Lung (tissue), 12 donors: ENCODE measurements around the gene RHOC. TPM values are rescaled to one million over a fixed set of nuclear protein-coding genes. Genes with fewer than 3 reads are reported as not detected.

ENCODE experiments used
- ATAC-seq: fragments of 200-7000 bp; cut with Tn5 transposase; one replicate; pipeline ENCODE4 v1.9.1; 2020; ENCODE audit warnings: moderate number of reproducible peaks; ENCODE audit not compliant: insufficient read depth, low FRiP score
- DNase-seq, 3 donors: peaks; one replicate each; pipeline ENCODE4 v3.0.0-alpha.2; 2013 to 2017
- H3K27ac ChIP-seq, 2 donors: one replicate each; pipeline ENCODE4 v1.5.1; 2013; ENCODE audit warnings: mild to moderate bottlenecking in 2 of 2, moderate library complexity in 2 of 2, control low read depth in 1 of 2, inconsistent platforms in 1 of 2, low read depth in 1 of 2, low read length in 1 of 2
- H3K27me3 ChIP-seq, 3 donors: one replicate each; pipeline ENCODE4 v1.5.1; 2013; ENCODE audit warnings: low read length in 2 of 3; ENCODE audit not compliant: control insufficient read depth in 3 of 3, insufficient read depth in 3 of 3
- H3K36me3 ChIP-seq, 4 donors: one replicate each; pipeline ENCODE4 v1.5.1; 2013; ENCODE audit warnings: low read length in 4 of 4, mild to moderate bottlenecking in 1 of 4, moderate library complexity in 1 of 4; ENCODE audit not compliant: control insufficient read depth in 4 of 4, insufficient read depth in 4 of 4
- H3K4me1 ChIP-seq, 5 donors: one replicate each; pipeline ENCODE4 v1.5.1; 2013; ENCODE audit warnings: low read length in 5 of 5, mild to moderate bottlenecking in 2 of 5, moderate library complexity in 1 of 5; ENCODE audit not compliant: control insufficient read depth in 5 of 5, insufficient read depth in 5 of 5
- H3K4me3 ChIP-seq: one replicate; pipeline ENCODE4 v1.5.1; 2013; ENCODE audit warnings: mild to moderate bottlenecking, control low read depth, moderate library complexity
- H3K9ac ChIP-seq, 2 donors: one replicate each; pipeline ENCODE4 v1.5.1; 2013; ENCODE audit warnings: low read length in 2 of 2, control low read depth in 1 of 2; ENCODE audit not compliant: insufficient read depth in 1 of 2
- H3K9me3 ChIP-seq, 4 donors: one replicate each; pipeline ENCODE4 v1.5.1; 2013; ENCODE audit warnings: low read length in 3 of 4, mild to moderate bottlenecking in 1 of 4, moderate library complexity in 1 of 4; ENCODE audit not compliant: control insufficient read depth in 4 of 4, insufficient read depth in 3 of 4
- CTCF ChIP-seq: IDR thresholded peaks from 2 replicates; pipeline ENCODE4 v1.5.1; 2012; ENCODE audit warnings: mild to moderate bottlenecking; ENCODE audit errors: control extremely low read depth, extremely low read depth
- WGBS, 2 donors: extraction: QIAGEN DNeasy Blood & Tissue Kit; methylation state at CpG; one replicate each; pipeline ENCODE4 v1.1.7; 2013; 5-methylcytosine and 5-hydroxymethylcytosine counted together
- polyA plus RNA-seq, 2 donors: library from polyadenylated mRNA; stranded (reverse); fragments of 200-250 nt; gene quantifications; one replicate each; pipeline ENCODE4 v1.2.1, GENCODE V29; 2013
- total RNA-seq, 2 donors: library from RNA; depleted of rRNA in 1 of 2; stranded (reverse); fragments of >200 nt in 1 of 2; gene quantifications; one replicate each; pipeline ENCODE4 v1.2.1, GENCODE V29; 2014 to 2021
- donor health status: control.
- donor health status: control.
- donor health status: Bipolar disorder and iron deficiency.
- donor health status: healthy.
- donor health status: DM: yes; HTN: yes; CAD: no.

RHOC gene
- total and polyA plus RNA-seq, 4 donors = 125 to 243 (median 190) TPM

GRCh38 chr1:112686417-112686816, 20.5 kb downstream of the RHOC start:
- Histone ChIP-seq H3K9me3 (no peaks in the 10 kb centered on the region), H3K4me1 (peaks cover 0 to 4% (median 0%) of the 10 kb centered on the region in 5 donors), H3K9ac (no peak overlapping the region), H3K36me3 (peaks cover 0 to 10% (median 8%) of the 10 kb centered on the region in 4 donors), H3K4me3 (no peak overlapping the region), H3K27ac (no peak overlapping the region), H3K27me3 (no peaks in the 10 kb centered on the region)
- WGBS, 2 donors = 73 to 85% methylated on average over 3 of the region's 3 CpGs
- TF ChIP-seq CTCF = no peak
- no peak for ATAC-seq
- DNase-seq = no peak

- no peak for ATAC-seq
- peaks cover 0 to 4% (median 0%) of the 10 kb centered on the region in 5 donors for H3K4me1 ChIP-seq
- H3K4me3 ChIP-seq = no peak overlapping the region
- TF ChIP-seq CTCF = no peak
- peaks cover 0 to 10% (median 8%) of the 10 kb centered on the region in 4 donors for H3K36me3 ChIP-seq
- WGBS, 2 donors = 92 to 94% methylated on average over 5 of the region's 5 CpGs
- H3K9ac ChIP-seq = no peak overlapping the region
- H3K9me3 ChIP-seq = no peaks in the 10 kb centered on the region
- H3K27me3 ChIP-seq = no peaks in the 10 kb centered on the region
- H3K27ac ChIP-seq = no peak overlapping the region
- no peak for DNase-seq
These were observed 21.0 kb downstream of the RHOC start for GRCh38 chr1:112685913-112686312.

- peaks cover 0 to 3% (median 2%) of the 10 kb centered on the region in 4 donors for H3K36me3 ChIP-seq
- no peaks in the 10 kb centered on the region for H3K9me3 ChIP-seq
- ATAC-seq = no peak
- no peak for TF ChIP-seq CTCF
- no peaks in the 10 kb centered on the region for H3K27me3 ChIP-seq
- DNase-seq = no peak
- H3K9ac ChIP-seq = no peak overlapping the region
- H3K4me3 ChIP-seq = no peak overlapping the region
- H3K27ac ChIP-seq = no peak overlapping the region
- H3K4me1 ChIP-seq = peaks cover 2 to 21% (median 6%) of the 10 kb centered on the region in 5 donors
- WGBS, 2 donors = 68 to 77% methylated on average over 3 of the region's 3 CpGs
These were observed 28.3 kb downstream of the RHOC start for GRCh38 chr1:112678605-112679004.

GRCh38 chr1:112677501-112677900, 29.4 kb downstream of the RHOC start:
- H3K27me3 ChIP-seq = no peaks in the 10 kb centered on the region
- no peaks in the 10 kb centered on the region for H3K9me3 ChIP-seq
- ATAC-seq (no peak), DNase-seq (no peak)
- no peak overlapping the region for H3K4me3 ChIP-seq
- H3K36me3 ChIP-seq = peaks cover 0 to 3% (median 2%) of the 10 kb centered on the region in 4 donors
- 99% methylated on average over 4 of the region's 4 CpGs for WGBS, 2 donors
- no peak overlapping the region for H3K9ac ChIP-seq
- no peak overlapping the region for H3K27ac ChIP-seq
- TF ChIP-seq CTCF = no peak
- H3K4me1 ChIP-seq = peaks cover 4 to 21% (median 6%) of the 10 kb centered on the region in 5 donors
